ENCODE data around the gene KIF5C. TPM values are rescaled to one million over a fixed set of nuclear protein-coding genes. Genes with fewer than 3 reads are reported as not detected.
A peak's percentile ranks its signal among the peaks of the same experiment; 100 is the strongest.

KIF5C gene
- total and polyA plus RNA-seq, 8 donors: under 0.01 to 14.7 (median 2.4) TPM

- peaks cover 7 to 16% (median 12%) of the 10 kb centered on the region in 4 donors for H3K4me1 ChIP-seq
- no peaks in the 10 kb centered on the region for H3K36me3 ChIP-seq
- no peaks in the 10 kb centered on the region for H3K27me3 ChIP-seq
- no peak overlapping the region for H3K4me3 ChIP-seq
- no peak for DNase-seq
- no peaks in the 10 kb centered on the region for H3K9me3 ChIP-seq
- no peak overlapping the region for H3K27ac ChIP-seq
- TF ChIP-seq POLR2AphosphoS5 (IDR thresholded peaks at IDR 0.05): no peak
- intact Hi-C loops (cut with DNase I; ENCODE audit: low total_unique reads): no loop called here
- 43 to 90% (median 83%) methylated on average over 1 of the region's 1 CpG for WGBS, 5 donors
Measured at GRCh38 chr2:149055751-149056150, 180.7 kb downstream of the KIF5C start.

DNA sequence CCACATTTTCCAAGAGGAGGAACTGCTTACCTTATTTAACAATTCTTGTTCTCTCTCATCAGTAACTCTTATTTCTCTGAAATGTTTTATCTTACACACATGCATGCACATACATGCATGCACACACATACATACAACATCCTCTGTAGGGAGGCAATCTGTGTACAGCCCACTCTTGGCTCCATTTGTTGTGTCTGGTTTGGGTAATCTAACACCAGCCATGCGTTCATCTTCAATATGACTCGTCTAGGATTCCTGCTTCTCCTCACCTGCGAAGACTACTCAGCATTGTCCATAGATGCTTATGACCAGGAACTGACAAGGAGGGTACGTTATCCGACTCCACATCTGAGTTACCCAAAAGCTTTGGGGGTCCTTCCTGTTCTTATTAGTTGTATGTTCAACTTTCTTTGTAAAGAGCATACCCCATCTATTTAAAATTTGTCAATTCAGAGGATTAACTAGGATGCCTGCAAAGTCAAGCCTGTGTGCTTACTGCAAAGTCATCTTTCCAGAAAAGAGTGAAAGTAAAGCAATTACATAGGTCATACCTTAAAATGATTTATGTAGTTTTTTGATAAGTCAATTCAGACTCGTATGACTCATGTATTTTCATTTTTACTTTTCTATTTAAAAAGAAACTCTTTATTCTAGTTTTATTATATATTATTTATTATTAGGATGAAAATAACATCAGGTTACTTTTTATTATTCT is 181.7 kb downstream of the KIF5C start:
- Histone ChIP-seq H3K36me3 (no peaks in the 10 kb centered on the region), H3K4me3 (no peak overlapping the region), H3K27ac (peak overlapping the region in 1 of 5 donors; percentile 52), H3K9me3 (no peaks in the 10 kb centered on the region), H3K27me3 (no peaks in the 10 kb centered on the region), H3K4me1 (peaks cover 7 to 16% (median 12%) of the 10 kb centered on the region in 4 donors)
- 74 to 77% (median 76%) methylated on average over 6 of the region's 6 CpGs for WGBS, 5 donors
- TF ChIP-seq EP300 (IDR thresholded peaks at IDR 0.05) (no peak), POLR2AphosphoS5 (IDR thresholded peaks at IDR 0.05) (no peak), POLR2A (IDR thresholded peaks at IDR 0.05) (no peak), CTCF (IDR thresholded peaks at IDR 0.05) (no peak)
- intact Hi-C loops (cut with DNase I; ENCODE audit: low total_unique reads): no loop called here
- no peak for DNase-seq

DNA sequence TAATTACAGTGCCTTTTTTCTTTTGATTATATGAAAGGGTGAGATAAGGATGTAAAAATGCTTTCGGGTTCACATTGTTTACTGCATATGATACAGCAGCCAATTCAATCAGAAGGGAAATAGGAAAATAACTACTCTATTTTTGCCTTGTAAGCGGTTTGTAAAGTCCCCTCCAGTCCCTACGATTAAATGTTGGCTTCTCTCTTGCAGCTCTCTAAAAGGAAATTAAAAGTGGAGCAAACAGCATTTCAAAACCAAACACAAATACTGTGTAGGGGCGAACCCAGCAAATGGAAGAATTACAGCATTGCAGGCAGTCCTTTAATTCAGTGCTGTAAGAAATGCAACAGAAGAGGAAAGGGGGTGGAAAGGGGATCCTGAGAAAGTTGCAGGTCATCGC is 182.4 kb downstream of the KIF5C start:
- 11 to 38% (median 17%) methylated on average over 5 of the region's 5 CpGs for WGBS, 5 donors
- Histone ChIP-seq H3K4me3 (no peak overlapping the region), H3K27ac (peak overlapping the region in 1 of 5 donors; percentile 52), H3K36me3 (no peaks in the 10 kb centered on the region), H3K9me3 (no peaks in the 10 kb centered on the region), H3K27me3 (no peaks in the 10 kb centered on the region), H3K4me1 (peaks cover 7 to 16% (median 12%) of the 10 kb centered on the region in 4 donors)
- TF ChIP-seq POLR2A (IDR thresholded peaks at IDR 0.05) (no peak), EP300 (IDR thresholded peaks at IDR 0.05) (no peak), POLR2AphosphoS5 (IDR thresholded peaks at IDR 0.05) (no peak), CTCF (IDR thresholded peaks at IDR 0.05) (no peak)
- intact Hi-C loops (cut with DNase I; ENCODE audit: low total_unique reads): no loop called here
- no peak for DNase-seq

- no peaks in the 10 kb centered on the region for H3K36me3 ChIP-seq
- intact Hi-C loops (cut with DNase I; ENCODE audit: low total_unique reads): no loop called here
- 78 to 91% (median 89%) methylated on average over 5 of the region's 5 CpGs for WGBS, 5 donors
Measured at GRCh38 chr2:149058936-149059335, 183.9 kb downstream of the KIF5C start.

More at GRCh38 chr2:149058936-149059335, 183.9 kb downstream of the KIF5C start:
- TF ChIP-seq POLR2AphosphoS5 (IDR thresholded peaks at IDR 0.05) (no peak), POLR2A (IDR thresholded peaks at IDR 0.05) (no peak), EP300 (IDR thresholded peaks at IDR 0.05) (no peak), CTCF (IDR thresholded peaks at IDR 0.05) (no peak)
- no peak for DNase-seq
- H3K4me3 ChIP-seq: no peak overlapping the region
- no peaks in the 10 kb centered on the region for H3K27me3 ChIP-seq
- H3K9me3 ChIP-seq: no peaks in the 10 kb centered on the region
- H3K4me1 ChIP-seq: peaks cover 9 to 16% (median 12%) of the 10 kb centered on the region in 4 donors
- H3K27ac ChIP-seq: no peak overlapping the region

Measured in stomach (tissue), 9 donors.